HG03378 (cell line): ENCODE measurements around the gene CBFB.
"Not testable (repeated sequence)": the region's sequence is repeated elsewhere in the genome, so short reads cannot be mapped to it uniquely, and the experiment has no call there.

ENCODE experiments used
- ATAC-seq: cut with Tn5 transposase; IDR thresholded peaks from one replicate; pipeline ENCODE4 v1.9.1; 2021; ENCODE audit warnings: mild to moderate bottlenecking, moderate library complexity; ENCODE audit not compliant: unreplicated experiment

Gene CBFB

DNA sequence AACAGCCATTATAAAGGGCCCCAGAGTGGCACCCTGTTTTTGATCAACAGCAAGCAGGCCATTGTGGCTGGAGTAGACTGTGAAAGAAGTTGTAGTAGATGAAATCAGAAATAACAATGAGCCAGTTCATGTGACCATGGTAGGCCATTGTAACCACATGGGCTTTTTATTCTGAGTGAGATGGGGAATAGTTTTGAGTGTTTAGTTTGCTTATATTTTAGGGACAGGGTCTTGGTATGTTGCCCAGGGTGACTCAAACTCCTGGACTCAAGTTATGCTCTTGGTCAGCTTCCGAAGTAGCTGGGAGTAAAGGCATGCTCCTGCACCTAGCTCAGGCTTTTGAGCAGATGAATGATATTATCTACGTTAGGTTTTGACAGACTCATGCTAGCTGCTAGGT is 12.0 kb downstream of the CBFB start:
- no peak for ATAC-seq

DNA sequence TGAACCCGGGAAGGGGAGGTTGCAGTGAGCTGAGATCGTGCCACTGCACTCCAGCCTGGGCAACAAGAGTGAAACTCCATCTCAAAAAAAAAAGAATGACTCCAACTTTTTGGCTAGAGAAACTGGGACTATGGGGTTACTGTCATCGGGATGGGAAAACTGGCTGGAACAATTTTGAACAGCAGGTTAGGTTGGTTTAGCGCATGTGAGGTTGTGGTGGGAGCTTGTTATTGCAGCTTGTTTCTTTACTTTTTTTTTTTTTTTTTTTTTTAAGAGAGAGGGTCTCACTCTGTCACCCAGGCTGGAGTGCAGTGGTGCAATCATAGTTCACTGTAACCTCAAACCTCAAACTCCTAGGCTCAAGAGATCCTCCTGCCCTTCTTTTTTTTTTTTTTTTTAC is 12.6 kb downstream of the CBFB start:
- ATAC-seq, result not testable (repeated sequence)

DNA sequence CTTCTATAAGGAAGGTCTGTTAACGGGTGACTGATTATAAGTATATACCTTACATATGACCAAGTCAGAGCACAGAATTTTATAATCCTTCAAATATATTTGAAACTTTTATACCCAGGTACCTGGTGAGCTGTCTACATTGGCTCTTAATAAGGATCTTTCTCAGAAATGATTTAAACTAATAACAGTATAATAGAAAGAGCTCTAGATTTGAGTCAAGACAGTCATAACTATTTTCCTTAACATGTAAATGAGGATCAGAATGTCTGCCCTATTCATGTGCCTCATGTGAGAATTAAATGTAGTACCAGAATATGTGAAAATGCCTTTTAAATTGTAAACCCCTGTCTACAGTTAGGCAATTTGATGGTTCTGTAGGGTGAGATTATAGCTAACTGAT is 14.5 kb downstream of the CBFB start:
- no peak for ATAC-seq

DNA sequence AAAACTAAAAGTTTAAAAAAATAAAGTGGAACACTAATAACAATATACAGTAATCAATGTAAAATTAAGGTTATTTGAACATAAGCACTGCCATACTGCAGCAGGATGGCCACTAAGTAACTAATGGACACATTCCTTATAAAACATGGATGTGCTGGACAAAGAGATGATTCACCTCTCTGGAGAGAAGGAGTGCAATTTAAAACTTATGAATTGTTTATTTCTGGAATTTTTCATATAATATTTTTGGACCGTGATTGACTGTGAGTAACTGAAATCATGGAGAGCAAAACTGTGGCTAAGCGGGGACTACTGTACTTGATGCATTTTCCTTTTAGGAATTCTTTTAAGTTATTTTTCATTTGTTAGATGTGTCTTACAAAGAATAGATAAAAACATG is 21.8 kb downstream of the CBFB start:
- no peak for ATAC-seq

DNA sequence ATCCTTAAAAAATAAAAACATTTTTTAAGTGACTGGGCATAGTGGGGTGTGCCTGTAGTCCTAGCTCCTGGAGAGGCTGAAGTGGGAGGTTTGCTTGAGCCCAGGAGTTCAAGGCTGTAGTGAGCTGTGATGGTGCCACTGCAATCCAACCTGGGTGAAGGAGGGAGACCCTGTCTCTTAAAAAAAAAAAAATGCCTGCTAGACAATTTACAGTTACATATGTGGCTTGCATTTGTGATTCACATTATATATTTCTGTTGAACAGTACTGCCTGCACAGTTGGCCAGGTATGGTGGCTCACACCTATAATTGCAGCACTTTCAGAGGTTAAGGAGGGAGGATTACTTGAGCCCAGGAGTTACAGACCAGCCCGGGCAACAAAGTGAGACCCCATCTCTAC is 23.4 kb downstream of the CBFB start:
- ATAC-seq, result no peak

DNA sequence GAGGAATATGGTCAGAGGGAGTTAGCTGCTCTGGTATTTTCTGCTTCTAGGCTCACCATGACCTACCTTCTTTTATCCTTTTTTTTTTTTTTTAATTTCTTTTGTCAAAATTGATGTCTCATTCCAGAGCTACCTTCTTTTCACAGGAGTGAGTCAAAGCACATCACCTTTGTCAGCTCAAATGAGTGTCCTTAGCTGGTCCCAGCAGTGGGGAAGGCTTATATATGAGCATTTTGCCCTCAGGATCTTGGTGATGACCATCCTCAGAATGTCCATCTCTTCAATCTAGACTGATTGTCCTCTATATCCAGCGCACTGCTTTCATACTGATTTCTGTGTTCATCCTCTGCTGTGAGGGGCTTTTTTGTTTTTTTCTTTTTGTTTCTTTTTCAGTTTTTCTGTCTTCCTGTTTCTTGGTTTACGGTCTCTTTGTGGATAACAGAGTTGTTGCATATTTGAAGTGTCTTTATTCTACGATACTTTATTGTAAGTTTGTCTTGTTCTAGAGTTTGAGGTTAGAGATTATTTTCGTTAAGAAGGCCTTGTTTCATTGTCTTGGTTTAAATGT is 24.9 kb downstream of the CBFB start:
- ATAC-seq, result no peak

DNA sequence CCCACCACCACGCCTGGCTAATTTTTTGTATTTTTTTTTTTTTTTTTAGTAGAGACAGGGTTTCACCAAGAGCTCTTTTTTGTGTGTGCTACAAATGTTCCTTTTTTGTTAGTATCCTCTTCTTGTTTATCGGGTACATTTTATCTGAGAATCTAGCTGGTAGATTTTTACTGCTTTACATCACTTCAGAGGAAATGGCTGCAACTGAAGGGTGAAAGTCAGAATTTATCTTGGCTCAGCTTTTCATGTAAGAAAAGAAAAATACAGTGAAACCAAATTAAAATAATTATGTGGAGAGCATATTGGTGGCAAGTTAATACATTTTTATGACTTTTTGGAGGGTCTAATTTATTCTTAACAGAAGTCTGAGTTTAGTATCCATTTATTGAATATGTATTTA is 26.0 kb downstream of the CBFB start:
- ATAC-seq, result no peak

DNA sequence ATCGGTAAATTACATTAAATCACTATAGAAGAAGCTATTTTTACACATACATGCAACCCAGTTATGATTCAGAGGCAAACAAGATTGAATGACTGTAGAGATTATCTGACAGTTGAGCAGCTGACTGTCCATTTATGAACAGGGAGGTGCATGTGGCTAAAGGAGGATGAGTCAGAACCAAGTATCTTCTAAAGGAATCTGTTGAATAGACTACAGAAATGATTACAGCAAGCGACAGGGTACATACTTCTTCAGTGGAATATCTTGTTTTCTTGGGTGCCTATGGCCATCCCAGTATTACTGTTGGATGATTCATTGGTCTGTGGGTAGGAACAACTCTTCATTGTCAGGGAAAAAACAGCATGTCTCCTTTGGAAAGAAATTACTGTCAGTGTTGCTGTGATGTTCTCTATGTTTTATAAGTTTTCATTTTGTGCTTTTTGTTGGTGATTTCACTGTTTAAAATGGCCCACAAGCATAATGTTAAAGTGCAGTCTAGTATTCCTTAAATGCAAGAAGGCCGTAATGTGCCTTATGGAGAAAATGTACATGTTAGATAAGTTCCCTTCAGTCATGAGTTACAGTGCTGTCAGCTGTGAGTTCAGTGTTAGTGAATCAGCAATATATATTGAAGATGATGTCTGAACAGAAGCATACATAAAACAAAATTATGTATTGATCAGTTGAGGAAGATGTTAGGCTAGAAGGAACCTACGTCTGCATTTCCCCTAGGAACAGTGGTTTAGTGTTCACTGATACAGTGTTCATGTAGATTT is 27.0 kb downstream of the CBFB start:
- ATAC-seq, result no peak

DNA sequence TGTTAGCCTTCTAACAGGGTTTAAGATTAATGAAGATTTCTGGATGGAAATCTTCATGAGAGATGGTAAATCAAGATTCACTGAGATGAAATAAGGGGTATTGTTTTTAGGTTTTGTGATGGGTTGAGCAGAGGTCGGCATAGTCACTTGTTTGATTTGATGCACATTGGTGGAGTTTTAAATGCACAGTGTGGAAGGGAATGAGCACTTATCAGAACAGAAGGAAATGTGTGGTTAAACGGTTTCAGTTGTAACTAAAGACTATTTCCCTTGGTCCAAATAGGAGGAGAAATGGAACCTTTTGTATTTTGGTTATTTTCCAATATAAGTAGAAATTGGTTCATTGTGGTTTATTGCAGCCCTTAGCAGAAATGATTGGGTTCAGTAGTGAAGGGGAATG is 34.1 kb downstream of the CBFB start:
- ATAC-seq, result no peak

DNA sequence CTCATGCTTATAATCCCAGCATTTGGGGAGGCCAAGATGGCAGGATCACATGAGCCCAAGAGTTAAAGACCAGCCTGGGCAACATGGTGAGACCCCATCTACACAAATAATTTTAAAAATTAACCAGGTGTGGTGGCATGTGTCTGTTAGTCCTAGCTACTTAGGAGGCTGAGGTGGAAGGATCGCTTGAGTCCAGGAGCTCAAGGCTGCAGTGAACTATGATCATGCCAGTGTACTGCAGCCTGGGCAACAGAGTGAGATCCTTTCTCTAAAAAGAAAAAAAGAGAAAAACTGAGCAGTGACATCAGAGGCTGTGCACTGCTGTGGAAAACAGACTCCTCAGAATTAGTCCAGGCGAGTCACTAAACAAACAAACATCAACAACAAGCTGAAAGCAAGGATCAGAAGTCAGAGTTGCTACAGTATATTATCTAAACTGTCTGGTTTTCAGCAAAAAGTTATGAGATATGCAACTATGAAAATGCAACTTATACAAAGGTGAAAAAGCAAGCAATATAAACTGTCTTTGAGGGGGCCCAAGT is 39.3 kb downstream of the CBFB start:
- ATAC-seq, result no peak

DNA sequence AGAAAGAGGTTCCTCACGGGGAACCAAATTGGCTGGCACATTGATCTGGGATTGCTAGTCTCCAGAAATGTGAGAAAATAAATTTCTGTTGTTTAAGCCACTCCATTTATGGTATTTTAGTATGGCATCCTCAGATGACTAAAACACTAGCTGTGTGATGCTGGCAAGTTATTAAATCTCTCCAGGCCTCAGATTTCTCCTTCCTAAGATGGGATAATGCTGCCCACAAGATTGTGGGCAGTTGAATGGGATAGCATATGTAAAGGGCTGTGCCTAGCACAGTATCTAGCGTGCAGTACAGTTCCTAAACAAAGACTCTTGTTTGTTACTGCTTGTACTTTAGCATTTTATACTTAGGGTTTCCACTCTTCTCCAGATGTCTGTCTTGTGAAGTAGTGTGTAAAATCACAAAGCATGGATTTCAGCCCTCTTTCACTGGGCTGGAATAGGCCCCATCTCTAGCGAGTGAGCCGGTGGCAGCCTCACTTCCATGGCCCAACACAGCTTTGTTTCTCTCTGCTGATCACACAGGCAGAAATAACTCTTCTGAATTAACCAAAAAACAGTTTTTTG is 42.6 kb downstream of the CBFB start:
- no peak for ATAC-seq

DNA sequence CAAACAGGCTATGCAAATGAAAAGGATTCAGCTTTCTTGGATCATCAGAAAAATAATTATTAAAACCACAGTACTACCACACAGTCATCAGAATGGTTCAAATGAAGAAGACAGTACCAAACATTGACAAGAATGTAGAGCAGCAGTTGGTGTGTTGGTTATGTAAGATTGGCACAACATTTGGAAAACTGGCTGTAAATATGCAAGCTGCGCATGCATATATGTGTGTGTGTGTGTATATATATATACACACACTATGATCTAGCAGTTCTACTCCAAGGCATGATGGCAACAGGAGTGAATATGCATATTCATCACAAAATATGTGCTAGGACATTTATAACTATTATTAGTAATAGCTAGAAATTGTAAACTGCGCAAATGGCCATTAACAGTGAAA is 46.4 kb downstream of the CBFB start:
- no peak for ATAC-seq

DNA sequence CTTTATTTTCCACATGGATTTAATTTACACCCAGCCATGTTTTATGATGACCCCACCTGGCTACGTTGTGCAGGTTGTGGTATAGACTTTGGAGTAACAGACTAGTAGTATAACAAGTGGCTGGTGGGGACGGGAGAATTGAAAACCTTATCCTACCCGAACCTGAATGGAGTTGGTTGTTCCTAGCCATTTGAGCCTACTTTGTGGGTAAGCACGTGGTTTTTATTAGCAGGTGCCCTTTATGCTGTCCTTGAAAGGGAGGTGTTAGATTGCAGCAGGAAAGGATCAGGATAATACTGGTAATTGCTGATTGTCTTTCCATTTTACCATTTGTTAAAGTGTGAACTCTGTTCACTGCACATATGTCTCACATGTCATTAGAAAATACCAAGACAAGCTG is 48.9 kb downstream of the CBFB start:
- no peak for ATAC-seq

DNA sequence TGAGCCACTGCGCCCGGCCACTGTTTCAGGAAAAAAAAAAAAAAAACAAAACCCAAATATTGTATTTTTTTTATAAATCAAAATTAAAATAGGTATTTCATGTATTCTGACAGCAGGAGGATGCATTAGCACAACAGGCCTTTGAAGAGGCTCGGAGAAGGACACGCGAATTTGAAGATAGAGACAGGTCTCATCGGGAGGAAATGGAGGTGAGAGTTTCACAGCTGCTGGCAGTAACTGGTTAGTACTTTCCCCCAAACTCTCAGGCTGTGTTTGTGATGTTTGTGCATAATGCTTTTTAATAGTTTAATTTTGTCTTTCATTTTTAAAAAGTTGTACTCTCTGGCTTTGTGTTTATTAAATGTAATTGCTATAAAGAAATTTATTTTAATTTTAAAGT is 53.2 kb downstream of the CBFB start:
- ATAC-seq, result no peak

DNA sequence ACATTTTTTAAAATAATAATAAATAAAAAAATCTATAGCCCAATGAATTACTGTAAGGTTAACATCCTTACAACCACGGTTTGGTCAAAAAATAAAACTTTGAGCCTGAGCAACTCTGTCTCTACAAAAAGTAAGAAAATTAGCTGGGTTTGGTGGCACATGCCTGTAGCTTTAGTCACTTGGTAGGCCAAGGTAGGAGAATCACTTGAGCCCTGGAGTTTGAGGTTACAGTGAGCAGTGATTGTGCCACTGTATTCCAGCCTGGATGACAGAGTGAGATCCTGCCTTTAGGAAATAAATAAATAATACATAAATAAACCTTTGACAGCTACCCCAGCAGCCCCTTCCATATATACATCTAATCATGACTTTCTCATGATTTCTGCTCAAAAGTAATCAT is 53.9 kb downstream of the CBFB start:
- ATAC-seq, result no peak

DNA sequence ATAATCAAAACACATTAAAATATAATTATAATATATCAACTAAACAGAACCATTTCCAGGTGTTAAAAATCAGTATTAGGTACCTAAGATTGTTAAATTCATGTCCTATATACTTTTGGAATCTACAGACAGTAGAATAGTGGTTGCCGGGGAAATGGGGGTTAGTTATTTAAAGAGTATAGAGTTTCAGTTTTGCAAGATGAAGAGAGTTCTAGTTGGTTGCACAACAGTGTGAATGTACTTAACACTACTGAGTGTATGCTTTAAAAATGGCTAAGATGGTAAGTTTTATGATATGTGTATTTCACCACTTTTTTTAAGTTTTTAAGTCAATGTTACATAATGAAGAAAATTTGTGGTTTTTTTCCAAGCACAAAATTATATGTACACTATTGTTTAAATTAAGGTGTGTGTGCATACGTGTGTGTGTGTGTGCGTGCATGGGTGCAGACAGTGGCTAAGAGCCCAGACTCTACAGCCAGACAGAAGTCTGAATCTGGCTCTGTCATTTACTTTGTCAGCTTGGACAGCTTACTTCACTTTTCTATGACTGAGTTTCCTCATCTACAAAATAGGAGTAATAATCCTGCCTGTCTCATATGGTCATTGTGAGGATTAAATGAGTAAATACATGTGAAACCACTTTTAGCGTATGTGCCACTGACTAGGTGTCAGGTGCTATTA is 55.5 kb downstream of the CBFB start:
- peak; percentile 74 for ATAC-seq

DNA sequence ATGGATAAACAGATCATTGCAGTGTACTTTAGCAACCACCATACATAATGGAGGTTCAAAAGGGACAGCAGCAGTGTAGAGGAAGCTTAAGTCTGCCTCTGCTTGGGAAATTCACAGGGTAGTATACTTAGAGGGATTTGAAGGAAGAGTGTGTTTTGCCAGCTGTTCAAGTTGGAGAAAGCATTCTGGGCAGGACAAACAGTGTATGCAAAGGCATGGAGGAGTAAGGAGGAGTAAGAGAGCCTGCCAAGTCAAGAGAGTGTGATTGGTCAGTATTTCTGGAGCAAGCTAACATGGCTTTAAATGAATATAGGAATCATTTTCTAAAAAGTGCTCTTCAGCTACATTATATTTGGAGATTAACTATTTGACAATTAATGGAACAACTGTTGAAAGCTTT is 57.9 kb downstream of the CBFB start:
- no peak for ATAC-seq

DNA sequence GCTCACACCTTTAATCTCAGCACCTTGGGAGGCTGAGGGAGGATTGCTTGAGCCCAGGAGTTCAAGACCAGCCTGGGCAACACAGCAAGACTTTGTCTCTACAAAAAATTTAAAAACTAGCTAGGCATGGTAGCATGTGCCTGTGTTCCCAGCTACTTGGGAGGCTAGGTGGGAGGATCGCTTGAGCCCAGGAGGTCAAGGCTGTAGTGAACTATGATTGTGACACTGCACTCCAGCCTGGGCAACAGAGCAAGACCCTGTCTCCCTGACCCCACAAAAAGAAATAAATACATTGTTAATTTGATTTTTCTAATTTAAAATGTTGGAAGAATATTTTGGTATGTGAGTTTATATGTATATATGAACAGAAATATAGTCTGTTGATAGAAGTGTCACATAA is 58.3 kb downstream of the CBFB start:
- ATAC-seq, result no peak

DNA sequence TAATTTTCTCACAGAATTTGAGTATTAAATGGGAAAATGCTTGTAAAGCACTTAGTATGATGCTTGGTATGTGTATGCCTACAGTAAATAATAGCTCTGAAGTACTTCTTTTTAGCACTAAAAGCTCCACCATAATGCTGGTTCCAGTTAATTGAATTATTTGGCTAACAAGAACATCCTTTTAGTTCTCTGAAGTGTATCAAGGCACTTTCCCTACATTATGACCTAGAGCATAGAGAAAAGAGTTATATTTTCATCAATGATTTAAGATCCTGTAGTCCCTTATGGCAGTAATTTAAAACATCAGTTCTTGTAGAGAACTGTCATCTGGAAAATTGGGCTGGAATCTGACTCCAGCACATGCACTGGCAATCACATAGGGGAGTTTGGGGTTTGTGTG is 58.9 kb downstream of the CBFB start:
- ATAC-seq, result no peak

DNA sequence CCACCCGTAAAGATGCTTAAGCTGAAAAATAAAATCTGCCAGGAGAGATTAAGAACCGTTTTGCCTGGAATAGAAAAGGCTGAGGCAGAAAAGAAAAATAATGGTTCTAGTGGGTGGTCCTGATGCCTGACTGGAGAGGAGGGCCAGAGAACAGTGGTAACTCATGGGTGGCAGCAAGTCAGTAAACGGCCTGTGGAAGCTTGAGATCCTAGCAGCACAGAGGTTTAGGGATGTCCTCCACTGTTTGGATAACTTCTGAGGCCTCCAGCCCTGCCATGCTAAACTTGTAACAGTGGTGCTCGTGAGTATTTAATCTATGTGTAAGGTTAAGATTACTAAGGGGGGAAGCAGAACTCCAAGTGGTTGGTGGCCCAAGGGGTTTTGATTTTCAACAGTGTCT is 59.6 kb downstream of the CBFB start:
- no peak for ATAC-seq

DNA sequence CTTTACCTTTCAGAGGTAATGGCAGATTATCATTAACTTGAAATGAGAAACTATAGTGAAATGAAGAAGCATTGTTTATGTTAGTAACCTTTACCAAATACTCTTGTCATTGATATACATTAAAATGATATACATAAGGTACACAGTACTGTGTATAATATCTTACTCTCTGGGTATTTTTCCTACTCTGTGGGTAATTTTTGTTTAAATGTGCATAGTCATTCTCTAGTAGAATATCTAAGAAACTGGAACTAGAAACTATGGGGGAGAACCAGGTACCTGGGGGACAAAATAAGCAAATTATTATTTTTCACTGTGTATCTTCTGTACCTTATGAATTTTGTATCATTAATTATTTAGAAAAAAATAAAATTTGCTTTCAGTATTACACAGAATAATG is 60.2 kb downstream of the CBFB start:
- no peak for ATAC-seq
